ENCODE results near the gene SLC36A2. TPM values are rescaled to one million over a fixed set of nuclear protein-coding genes. Genes with fewer than 3 reads are reported as not detected.

The SLC36A2 gene
- total and polyA plus RNA-seq, 2 donors (not counting 1 experiment from before 2014, with no cell fraction given) = not detected

DNA sequence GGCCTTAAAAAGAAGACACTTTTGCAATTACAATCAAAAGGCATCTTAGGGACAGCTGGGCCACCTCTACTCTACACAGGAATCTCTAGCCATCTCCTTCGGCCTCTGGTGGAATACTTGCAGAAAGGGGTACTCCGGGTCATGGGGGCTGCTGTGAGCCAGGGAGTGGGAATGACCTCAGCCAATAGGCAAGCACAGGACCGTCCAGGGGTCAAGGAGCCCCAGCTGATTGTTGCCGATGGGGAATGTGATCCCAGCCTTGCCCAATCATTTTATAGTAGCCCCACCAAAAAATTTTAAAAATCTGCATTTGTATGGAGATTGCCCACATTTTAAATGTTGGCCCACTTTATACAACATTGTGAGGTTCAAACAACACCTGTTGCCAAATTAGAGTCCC, 26.9 kb downstream of the SLC36A2 start:
- H4K20me1 ChIP-seq (ENCODE audit: control insufficient read depth, insufficient read depth, low read length, poor library complexity, severe bottlenecking) = no peaks in the 10 kb centered on the region
- H3K4me2 ChIP-seq (replicated peaks; ENCODE audit: low read depth, low read length, poor library complexity, severe bottlenecking) = no peak overlapping the region
- no peaks in the 10 kb centered on the region for H3K79me2 ChIP-seq (ENCODE audit: control insufficient read depth, insufficient read depth, low read length)
- H2AFZ ChIP-seq (ENCODE audit: insufficient read depth, low read depth, low read length, poor library complexity, severe bottlenecking) = no peak overlapping the region
- H3K9me3 Mint-ChIP-seq (ENCODE audit: insufficient read depth) = no peaks in the 10 kb centered on the region
- ChIA-PET POLR2A (no interaction called here), CTCF (interaction anchor here (0.7 kb wide), 1 partner anchor 8 kb away, joined by 4 read pairs; no protein-coding TSS in a partner anchor)
- peaks cover 9 to 16% of the 10 kb centered on the region in 2 donors for H3K4me1 ChIP-seq (ENCODE audit: control insufficient read depth in 2 of 2, insufficient read depth in 2 of 2, low read length in 2 of 2)
- H3K4me3 Mint-ChIP-seq = no peak overlapping the region
- H3K4me3 ChIP-seq (ENCODE audit: control extremely low read depth in 1 of 5, extremely low read depth in 1 of 5, insufficient read depth in 1 of 5, low read depth in 2 of 5, low read length in 4 of 5) = no peak overlapping the region
- no peak for DNase-seq
- ATAC-seq (ENCODE audit: low read depth) = no peak
- no peaks in the 10 kb centered on the region for H3K36me3 ChIP-seq (replicated peaks in 1 of 2; ENCODE audit: control extremely low read depth in 1 of 2, control insufficient read depth in 1 of 2, extremely low read depth in 1 of 2, insufficient read depth in 2 of 2, low read length in 1 of 2)
- 83% methylated on average over 2 of the region's 4 CpGs for WGBS (ENCODE audit: insufficient coverage)
- H3K9me3 ChIP-seq (ENCODE audit: control extremely low read depth in 1 of 3, control insufficient read depth in 2 of 3, insufficient read depth in 1 of 3, low read length in 2 of 3) = no peaks in the 10 kb centered on the region
- H3K27me3 Mint-ChIP-seq = peaks cover 6% of the 10 kb centered on the region
- intact Hi-C loops (cut with micrococcal nuclease) = no loop called here
- H3K27ac ChIP-seq (ENCODE audit: low read length in 2 of 2) = no peak overlapping the region
- no peak overlapping the region for H3K27ac Mint-ChIP-seq
- TF ChIP-seq CTCF (IDR thresholded peaks at IDR 0.05) = no peak
- TF ChIP-seq EZH2 (IDR thresholded peaks at IDR 0.05; ENCODE audit: borderline replicate concordance, insufficient read depth, low read depth, low read length, poor library complexity, severe bottlenecking) = no peak
- H3K27me3 ChIP-seq (replicated peaks in 1 of 4; ENCODE audit: control extremely low read depth in 1 of 4, control insufficient read depth in 3 of 4, insufficient read depth in 4 of 4, low read length in 3 of 4) = peaks cover 0 to 9% (median 1%) of the 10 kb centered on the region in 4 experiments
- H3K4me1 Mint-ChIP-seq = peaks cover 10% of the 10 kb centered on the region
- H3K9ac ChIP-seq (ENCODE audit: low read length) = no peak overlapping the region

DNA sequence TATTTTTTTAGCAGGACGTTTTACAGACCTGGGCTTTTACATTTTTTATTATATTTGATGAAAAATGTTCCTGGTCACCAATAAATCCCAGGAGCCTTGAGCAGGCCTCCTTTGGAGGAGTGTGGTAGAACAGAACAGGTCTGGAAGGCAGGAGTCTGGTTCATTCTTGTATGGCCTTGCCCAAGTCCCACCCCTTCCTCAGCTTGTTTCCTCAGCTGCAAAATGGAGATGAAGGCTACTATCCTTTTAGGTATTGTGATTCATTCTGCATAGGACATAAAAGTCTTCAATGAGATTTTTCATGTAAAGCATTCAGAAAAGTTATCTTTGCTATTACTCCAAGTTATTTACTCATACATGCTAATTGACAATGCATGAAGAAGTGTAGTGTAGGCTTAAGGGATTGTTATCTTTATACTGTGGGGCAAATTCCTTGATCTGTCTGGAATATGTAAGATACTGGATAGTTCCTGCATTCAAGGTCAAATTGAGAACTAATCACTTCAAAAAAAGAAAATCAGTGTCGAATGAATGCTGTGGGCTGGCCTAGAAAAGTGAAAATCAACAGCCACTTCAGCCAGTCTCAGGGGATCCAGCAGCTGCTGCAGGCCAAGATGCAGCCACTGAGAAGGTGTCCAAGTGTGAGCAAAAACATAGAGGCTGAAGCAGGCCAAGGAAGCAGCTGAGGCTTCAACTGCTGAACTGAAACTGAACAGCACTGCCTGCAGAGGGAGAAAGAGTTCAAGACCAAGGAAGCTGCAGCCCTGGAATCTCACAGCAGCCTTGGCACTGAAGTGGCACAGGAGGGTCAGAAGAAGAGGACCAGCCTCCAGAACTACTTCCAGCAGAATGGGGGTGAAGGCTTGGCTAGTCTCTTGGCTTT, 28.3 kb downstream of the SLC36A2 start:
- H4K20me1 ChIP-seq (ENCODE audit: control insufficient read depth, insufficient read depth, low read length, poor library complexity, severe bottlenecking) = no peaks in the 10 kb centered on the region
- no peak overlapping the region for H3K9ac ChIP-seq (ENCODE audit: low read length)
- H3K27me3 Mint-ChIP-seq = no peaks in the 10 kb centered on the region
- CTCF ChIA-PET = interaction anchor here (0.7 to 3.7 kb wide), 5 partner anchors 45 to 333 kb away, joined by 3 to 28 read pairs (median 3); no protein-coding TSS in a partner anchor
- no peaks in the 10 kb centered on the region for H3K9me3 Mint-ChIP-seq (ENCODE audit: insufficient read depth)
- no peak overlapping the region for H3K27ac ChIP-seq (ENCODE audit: low read length in 2 of 2)
- peaks cover 10% of the 10 kb centered on the region for H3K4me1 Mint-ChIP-seq
- intact Hi-C loops (cut with micrococcal nuclease) = loop anchor here (10.0 kb wide), 1 partner anchor 514 kb away; no protein-coding TSS in a partner anchor
- no peak overlapping the region for H3K4me3 Mint-ChIP-seq
- H2AFZ ChIP-seq (ENCODE audit: insufficient read depth, low read depth, low read length, poor library complexity, severe bottlenecking) = peak overlapping the region; percentile 32
- H3K4me2 ChIP-seq (replicated peaks; ENCODE audit: low read depth, low read length, poor library complexity, severe bottlenecking) = peak overlapping the region; percentile 2
- DNase-seq (peak; percentile 45), ATAC-seq (ENCODE audit: low read depth) (peak; percentile 76)
- no peak overlapping the region for H3K27ac Mint-ChIP-seq
- 0% methylated on average over 1 of the region's 2 CpGs for WGBS (ENCODE audit: insufficient coverage)
- H3K9me3 ChIP-seq (ENCODE audit: control extremely low read depth in 1 of 3, control insufficient read depth in 2 of 3, insufficient read depth in 1 of 3, low read length in 2 of 3) = no peaks in the 10 kb centered on the region
- POLR2A ChIA-PET = no interaction called here
- peaks cover 9 to 16% of the 10 kb centered on the region in 2 donors for H3K4me1 ChIP-seq (ENCODE audit: control insufficient read depth in 2 of 2, insufficient read depth in 2 of 2, low read length in 2 of 2)
- H3K36me3 ChIP-seq (replicated peaks in 1 of 2; ENCODE audit: control extremely low read depth in 1 of 2, control insufficient read depth in 1 of 2, extremely low read depth in 1 of 2, insufficient read depth in 2 of 2, low read length in 1 of 2) = no peaks in the 10 kb centered on the region
- TF ChIP-seq CTCF (IDR thresholded peaks at IDR 0.05) (no peak), EZH2 (IDR thresholded peaks at IDR 0.05; ENCODE audit: borderline replicate concordance, insufficient read depth, low read depth, low read length, poor library complexity, severe bottlenecking) (no peak)
- peaks cover 0 to 6% (median 1%) of the 10 kb centered on the region in 4 experiments for H3K27me3 ChIP-seq (replicated peaks in 1 of 4; ENCODE audit: control extremely low read depth in 1 of 4, control insufficient read depth in 3 of 4, insufficient read depth in 4 of 4, low read length in 3 of 4)
- no peak overlapping the region for H3K4me3 ChIP-seq (ENCODE audit: control extremely low read depth in 1 of 5, extremely low read depth in 1 of 5, insufficient read depth in 1 of 5, low read depth in 2 of 5, low read length in 4 of 5)
- no peaks in the 10 kb centered on the region for H3K79me2 ChIP-seq (ENCODE audit: control insufficient read depth, insufficient read depth, low read length)

All from B cell (primary cell).